Measurements from ENCODE around the gene ASCC1.
A peak's percentile ranks its signal among the peaks of the same experiment; 100 is the strongest.
"Not testable (repeated sequence)": the region's sequence is repeated elsewhere in the genome, so short reads cannot be mapped to it uniquely, and the experiment has no call there.

Gene ASCC1, protein sequence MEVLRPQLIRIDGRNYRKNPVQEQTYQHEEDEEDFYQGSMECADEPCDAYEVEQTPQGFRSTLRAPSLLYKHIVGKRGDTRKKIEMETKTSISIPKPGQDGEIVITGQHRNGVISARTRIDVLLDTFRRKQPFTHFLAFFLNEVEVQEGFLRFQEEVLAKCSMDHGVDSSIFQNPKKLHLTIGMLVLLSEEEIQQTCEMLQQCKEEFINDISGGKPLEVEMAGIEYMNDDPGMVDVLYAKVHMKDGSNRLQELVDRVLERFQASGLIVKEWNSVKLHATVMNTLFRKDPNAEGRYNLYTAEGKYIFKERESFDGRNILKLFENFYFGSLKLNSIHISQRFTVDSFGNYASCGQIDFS

DNA sequence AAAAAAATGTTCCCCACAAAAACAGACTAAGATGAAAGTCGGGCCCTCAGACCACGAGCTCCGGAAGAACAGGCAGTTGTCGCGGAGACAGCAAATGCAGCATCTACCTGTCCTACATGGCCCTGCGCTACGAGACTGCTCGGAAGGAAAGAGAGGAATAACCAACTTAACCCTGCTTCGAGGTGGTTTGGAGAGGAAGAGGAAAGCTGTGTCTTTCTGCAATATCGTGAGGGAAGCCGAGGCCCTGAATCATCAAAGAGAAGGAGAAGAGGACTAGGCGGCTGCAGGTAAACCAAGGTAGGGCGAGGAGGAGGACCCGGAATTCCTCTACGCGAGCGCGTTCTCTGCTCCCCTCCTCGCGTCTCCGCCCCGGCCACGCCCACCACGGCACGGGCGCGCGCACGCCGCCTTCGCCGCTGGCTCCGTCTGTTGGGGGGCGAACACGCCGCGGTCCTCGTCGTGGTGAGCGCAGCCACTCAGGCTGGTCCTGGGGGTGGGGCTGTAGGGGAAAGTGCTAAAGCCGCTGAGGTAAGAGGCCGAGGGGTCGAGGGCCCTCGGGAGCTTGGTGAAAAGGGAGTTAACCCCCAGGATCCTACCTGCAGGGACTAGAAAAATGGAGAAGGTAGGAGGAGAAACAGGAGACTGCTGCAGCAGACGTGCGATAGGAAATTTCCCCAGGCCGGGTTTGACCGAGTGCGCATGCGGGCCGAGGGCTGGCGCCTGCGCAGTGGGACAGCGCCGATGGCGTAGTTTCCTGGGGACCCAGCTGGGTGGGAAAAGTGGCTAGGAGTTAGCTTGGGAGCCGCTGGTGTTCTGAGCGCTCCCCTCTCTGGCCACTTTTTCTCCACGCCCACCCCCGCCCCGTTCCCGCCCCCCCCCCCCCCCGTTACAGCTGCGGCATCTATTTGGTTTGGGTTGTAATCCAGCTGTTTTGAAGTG lies at the start of gene ASCC1, which contains the start of gene ANAPC16:
Gene ASCC1, minus strand, starts transcription at position 666 of the 939 bp plus-strand sequence. CDS start 2,978 bp downstream, outside the sequence.
Gene ANAPC16, plus strand, starts transcription at position 402 of the 939 bp plus-strand sequence. CDS start 7,903 bp downstream, outside the sequence.
- peak; percentile 95 for DNase-seq (ENCODE audit: low read depth)

DNA sequence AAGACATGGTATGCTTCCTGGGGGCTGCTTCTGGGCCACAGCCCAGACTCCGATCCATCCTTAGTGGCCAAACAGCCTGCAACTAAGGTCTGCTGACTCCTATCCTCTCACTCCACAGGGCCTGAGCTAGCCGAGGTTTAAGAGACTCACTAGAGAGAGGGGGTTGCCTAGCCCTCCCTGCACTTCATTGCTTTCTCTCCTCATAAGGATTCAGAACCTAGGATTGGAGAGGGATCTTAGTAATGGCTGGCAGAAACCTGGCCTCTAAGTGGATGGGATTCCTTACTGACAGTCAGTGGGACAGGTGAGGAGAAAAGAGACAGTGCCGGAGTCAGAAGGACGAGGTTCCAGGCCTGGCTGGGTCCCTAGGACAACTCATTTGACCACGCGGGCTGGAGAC lies 49.4 kb upstream of the ASCC1 start:
- DNase-seq (ENCODE audit: low read depth): no peak

DNA sequence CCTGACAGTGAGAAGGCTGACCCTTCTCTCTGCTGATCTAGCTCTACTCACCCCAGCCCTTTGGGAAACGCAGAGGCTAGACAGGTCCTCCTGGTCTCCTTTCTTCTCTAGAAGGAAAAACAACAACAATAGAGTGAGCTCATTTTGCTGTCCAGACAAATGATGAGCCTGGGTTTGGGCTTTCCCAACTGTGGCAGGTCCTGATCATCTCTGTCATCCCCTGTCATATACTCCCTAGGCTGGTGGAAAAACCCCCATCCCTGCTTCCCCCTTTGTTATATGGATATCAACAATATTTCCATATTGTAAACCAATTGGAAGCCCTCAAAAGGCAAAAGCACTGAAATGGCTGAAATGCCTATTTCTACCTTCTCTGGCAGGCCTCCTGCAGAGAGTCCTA lies 48.5 kb upstream of the ASCC1 start:
- no peak for DNase-seq (ENCODE audit: low read depth)

DNA sequence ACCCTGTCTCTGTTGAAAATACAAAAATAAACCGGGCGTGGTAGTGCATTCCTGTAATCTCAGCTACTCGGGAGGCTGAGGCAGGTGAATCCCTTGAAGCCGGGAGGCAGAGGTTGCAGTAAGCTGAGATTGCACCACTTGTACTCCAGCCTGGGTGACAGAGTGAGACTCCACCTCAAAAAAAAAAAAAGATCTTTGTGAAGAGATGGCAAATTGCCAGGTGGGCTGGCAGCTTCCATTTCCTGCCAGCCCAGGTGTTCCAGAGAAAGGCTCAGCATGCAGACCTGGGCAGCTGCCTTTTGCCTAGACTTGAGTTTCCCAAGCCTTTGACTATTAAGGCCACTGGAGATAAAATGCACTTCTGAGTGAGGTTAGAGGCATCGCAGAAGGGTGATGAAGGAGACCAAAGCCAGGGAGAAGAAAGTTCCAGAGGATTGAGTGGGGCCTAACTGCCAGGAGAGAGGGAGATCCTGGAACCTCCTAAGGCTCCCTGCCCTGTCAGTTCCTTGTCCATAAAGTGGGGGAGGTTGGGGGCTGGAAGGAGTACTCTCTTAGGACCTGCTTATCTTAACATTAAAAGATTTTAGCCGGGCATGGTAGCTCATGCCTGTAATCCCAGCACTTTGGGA lies 47.7 kb upstream of the ASCC1 start:
- no peak for DNase-seq (ENCODE audit: low read depth)

DNA sequence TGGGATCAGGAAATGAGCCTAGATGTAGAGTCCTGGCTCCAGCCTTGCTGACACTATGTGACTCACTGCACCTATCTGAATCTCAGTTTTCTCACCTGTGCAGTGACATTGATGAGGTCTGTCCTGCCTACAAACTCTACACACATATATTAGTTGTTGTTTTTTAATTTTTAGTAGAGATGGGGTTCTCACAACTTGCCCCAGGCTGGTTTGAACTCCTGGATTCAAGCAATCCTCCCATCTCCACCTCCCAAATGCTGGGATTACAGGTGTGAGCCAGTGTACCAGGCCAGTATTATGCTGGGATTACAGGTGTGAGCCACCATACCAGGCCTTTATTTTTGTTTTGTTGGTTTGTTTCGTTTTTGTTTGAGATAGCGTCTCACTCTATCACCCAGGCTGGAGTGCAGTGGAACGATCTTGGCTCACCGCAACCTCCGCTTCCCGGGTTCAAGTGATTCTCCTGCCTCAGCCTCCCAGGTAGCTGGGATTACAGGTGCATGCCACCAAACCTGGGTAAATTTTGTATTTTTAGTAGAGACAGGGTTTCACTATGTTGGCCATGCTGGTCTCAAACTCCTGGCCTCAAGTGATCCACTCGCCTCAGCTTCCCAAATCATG lies 45.8 kb upstream of the ASCC1 start:
- no peak for DNase-seq (ENCODE audit: low read depth)

DNA sequence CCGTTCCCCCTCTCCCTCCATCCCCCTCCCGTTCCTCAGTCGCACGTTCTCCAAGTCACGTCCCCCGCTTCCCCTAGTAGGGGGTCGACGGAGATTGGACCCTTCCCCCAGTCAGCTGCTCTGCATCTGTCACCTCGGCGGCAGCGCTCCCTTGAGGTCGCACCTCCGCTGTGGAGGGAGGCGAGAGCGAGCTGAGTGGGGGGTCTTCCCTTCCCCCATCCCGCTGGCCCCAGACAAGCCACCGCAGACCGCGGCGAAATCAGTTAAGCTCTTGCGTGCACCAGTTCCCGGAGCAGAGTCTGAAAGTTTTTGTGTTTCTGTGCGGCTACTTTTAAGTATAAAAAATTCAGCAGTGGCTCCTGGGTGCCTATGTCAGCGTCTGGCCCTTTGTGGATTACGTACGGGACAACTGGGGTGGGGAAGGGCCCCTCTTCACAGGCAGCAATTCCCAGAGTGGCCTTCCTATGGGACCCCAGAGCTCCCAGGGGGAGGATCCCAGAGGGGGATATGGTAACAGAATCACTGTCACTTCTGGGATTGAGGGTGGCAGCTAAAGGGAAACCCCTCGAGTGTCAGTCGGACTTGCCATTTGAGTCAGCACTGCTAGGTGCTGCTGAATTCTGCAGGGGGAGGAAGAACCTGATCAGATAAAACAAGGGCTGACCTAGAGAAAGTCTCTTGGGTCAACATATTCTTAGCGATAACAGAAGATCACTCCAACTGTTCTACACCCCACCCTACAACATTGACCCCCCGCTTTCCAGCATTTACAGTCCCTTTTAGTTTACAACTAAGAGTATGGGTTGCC lies 45.1 kb upstream of the ASCC1 start:
- peak; percentile 30 for DNase-seq (ENCODE audit: low read depth)

DNA sequence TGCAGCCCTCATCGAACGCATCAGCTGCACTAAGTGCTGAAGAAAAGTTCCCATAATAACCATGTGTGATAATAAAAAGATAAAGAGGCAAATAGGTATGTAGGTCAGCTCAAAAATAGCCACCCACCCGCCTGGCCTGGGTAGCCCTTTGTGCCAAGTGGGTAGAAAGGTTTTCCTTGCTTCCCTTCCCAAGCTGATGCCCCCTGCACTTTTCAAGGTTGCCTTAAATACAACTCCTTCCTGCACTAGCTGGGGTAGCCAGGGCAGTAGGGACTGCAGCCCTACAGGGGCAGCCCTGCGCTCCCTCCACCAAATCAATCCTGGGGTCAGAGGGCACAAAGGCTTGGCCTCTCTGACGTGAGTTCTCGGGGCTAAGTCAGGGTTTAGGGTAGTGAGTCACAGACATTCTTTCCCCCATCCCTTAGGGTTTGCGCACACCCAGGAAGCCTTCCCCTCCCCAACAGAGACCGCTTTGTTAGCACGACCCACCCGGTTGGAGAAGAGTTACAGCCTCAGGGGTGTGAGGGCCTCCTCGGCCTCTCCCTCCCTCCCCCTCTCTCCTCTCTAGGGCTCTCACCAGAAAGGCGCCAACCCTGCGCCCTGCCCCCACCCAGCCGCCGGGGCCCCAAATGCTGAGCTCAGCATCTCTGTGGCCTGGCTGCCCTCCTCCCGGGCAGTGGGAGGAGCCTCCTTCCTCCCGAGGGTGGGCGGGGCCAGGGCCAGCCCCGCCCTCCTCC lies 44.3 kb upstream of the ASCC1 start:
- peak; percentile 69 for DNase-seq (ENCODE audit: low read depth)

DNA sequence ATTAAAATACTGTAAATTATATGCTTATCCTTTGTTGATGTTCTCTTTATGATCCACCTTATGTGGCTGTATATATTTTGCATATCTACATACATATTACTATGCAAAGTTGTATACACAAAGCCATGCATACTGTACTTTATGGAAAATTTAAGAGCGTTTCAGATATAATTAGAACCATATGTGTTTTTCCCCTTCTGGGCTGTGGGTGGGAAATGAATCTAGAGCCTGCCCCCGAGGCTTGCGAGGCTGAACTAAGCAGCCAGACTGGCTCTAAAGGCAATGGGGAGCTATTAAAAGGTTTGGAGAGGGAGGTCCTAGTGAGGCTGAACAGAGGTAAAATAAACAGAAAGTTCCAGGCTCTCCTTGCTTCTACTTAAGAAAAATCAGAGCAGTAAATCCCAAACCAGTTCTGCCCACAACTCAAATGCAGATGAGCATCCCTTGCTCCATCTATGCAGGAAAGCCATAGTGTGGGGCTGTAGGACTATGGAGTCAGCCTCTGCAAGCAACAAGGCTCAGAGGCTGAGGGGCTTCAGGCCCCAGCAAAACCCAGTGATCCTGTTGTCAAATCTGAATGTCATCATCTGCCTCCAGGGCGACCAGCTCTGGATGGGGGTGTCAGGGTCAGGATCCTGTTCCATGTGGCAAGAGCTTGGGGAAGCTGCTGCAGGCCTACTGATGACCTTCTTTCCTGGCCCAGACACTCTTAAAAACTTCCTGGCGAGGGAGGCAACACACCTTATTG lies 43.6 kb upstream of the ASCC1 start:
- no peak for DNase-seq (ENCODE audit: low read depth)

DNA sequence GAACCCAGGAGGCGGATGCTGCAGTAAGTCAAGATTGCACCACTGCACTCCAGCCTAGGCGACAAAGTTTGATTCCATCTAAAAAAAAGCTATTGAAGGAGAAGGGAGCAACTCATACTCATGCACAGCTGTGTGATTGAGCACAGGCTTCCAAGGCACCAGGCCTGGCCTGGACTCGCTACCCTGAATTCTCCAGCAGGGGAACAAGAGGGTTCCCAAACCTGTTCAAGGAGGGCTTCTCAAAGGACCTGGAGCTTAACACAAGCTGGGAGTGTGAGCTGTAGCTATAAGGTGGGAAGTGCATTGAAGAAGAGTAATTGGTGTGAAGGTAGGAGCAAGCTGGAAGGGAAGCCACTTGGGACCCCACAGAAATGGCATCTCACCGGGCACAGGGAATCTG lies 42.5 kb upstream of the ASCC1 start:
- no peak for DNase-seq (ENCODE audit: low read depth)

DNA sequence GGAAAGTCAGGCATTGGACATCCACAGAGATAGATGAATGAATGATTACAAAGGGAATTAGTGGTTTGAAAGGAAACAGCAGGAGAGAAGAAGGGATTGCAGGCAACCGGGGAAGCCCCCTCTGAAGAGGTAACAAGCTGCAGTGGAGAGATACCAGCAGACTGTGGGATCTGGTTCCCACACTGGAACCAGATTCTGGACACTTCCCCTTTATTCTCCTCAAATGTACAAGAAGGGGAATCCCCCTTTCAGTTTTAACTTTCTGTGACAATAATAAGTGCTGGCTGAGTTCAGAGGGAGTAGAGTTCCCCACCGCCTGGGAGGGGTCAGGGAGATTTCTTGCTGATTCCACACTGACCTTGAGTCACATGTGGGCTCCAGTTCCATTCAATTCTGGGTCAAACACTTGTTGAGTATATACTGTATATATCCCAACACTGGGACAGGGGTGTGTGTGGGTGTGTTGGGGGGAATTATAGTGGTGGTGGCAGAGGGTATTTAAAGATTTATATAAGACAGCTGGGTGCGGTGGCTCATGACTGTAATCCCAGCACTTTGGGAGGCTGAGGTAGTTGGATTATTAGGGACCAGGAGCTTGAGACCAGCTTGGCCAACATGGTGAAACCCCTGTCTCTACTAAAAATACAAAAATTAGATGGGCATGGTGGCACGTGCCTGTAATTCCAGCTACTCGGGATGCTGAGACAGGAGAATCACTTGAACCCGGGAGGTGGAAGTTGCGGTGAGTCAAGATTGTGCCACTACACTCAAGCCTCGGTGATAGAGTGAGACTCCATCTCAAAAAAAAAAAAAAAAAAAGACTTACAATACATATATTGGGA lies 41.2 kb upstream of the ASCC1 start:
- no peak for DNase-seq (ENCODE audit: low read depth)

DNA sequence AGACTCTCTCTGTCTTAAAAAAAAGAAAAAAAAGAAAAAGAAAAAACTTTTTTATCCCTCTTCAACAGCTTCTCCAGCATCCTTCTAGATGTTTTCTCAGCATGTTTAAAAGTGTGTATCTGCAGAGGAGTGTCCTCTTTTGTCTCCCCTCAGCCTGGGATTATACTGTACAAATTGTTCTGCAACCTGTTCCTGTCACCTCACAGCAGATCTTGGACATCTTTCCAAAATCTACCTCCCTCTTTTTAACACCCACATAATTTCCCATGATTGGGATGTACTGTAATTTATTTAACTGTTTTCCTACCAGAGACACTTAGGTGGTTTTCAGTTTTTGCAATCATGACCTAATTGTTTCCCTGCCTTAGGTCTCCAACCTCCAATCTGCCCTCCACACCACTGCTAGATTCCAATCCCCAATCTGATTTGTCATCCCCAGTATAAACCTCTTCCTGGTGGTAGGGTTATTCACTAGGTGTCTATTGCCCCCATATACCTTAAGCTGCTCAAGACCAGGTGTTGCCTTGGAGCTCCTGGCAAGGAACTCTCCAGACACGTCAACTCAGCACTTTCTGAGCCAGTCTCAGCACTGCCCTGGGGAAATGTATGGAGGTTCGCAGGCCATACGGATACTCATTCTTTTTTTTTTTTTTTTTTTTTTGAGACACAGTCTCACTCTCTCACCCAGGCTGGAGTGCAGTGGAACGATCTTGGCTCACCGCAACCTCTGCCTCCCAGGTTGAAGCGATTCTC lies 40.1 kb upstream of the ASCC1 start:
- no peak for DNase-seq (ENCODE audit: low read depth)

DNA sequence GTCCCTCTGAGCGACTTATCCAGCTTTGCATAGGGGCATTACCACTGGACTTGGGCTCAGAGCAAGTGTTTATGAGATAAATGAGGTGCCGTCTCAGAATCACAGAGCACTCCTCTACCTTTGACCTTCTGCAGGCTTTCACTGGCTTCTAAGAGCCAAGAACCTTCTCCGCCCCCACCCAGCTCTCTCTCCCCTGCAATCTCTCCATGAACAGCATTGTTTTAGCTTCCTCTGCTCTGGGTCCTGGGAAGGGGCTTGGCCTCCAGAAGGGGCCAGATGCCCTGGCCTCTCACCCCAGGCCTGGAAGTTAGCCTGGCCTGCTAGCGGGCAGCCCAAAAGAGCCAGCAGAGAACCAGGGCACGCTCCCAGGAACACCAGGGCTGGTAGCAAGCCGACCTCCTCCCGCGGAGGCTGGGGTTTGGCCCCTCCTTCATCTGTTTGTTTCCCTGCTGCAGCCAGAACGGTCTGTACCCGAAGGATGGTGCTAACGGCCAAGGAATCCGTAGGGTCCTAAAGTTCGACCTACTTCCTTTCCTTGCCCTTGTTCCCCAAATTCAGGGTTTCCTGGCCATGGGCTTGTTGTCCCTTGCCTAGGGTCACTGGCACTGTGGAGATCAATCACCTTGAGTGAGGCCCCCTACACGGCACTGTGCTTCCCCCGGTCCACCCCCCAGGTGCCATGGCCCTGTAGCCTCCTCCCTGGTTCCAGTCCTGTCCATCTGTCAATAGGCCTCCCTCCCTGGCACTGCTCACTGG lies 38.9 kb upstream of the ASCC1 start:
- no peak for DNase-seq (ENCODE audit: low read depth)

DNA sequence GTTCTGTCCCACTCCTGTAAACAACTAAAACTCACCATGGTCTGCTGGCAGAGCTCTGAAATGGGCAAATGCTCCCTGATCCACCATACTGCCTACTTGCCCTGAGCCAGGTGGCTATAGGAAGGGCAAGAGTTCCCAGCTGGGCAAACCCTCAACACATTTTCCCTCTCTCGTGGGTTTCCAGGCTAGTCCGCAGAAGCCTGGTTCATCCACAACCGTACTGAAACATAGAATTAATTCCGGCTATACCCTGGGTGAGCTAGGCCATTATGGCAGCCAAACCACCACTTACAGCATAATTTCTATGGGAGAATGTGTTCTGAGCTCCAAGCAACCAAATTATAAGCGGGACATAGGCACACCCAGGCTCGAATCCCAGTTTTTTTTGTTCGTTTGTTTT lies 37.5 kb upstream of the ASCC1 start:
- no peak for DNase-seq (ENCODE audit: low read depth)

DNA sequence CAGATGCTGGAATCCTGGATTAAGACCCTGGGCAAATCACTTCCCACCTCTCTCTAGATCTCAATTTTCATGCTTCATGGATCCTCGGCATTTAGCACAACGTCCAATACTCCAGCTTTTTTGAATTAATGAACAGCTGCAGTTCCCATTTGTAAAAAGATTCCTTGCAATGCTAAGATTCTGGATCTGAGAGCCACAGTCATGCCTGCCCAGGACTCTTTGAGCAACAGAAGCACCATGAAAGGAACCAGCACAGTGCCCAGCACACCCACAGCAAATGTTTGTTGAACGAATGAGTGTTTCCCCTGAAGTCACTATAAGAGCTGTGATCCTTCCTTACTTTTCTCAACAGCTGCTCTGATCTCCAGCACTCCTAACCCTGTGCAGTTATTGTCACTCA lies 36.9 kb upstream of the ASCC1 start:
- no peak for DNase-seq (ENCODE audit: low read depth)

DNA sequence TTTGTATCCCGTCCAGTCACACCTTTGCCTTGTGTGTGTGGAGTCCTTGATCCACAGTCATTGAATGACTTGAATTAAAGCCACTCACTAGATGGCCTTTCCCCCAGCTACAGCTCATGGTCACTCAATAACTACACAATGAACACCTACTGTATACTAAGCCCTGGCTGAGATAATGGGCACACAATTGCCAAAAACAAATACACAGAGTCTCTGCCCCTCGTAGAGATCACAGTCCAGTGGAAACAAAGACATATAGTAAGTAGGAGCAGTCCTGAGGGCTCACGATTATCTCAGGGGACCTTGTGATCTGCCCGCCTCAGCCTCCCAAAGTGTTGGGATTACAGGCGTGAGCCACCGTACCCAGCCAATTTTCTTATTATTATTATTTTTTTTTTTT lies 35.6 kb upstream of the ASCC1 start:
- no peak for DNase-seq (ENCODE audit: low read depth)

DNA sequence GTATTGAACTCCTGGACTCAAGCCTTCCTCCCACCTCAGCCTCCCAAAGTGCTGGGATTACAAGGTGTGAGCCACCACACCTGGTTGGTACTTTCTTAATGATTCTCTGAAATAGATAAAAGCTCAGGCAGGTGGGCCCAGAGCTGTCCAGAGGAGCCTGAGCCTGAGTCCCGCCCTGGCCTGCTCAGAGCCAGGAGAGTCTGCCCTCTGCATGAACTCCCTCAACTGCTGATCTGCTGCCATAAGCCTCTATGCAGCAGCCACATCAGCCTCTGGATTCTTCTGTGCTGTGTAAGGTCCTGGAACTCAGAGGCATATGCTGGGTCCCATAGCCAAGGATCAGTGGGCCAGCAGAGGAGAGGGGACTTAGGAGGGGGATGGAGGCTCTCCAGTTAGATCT lies 34.6 kb upstream of the ASCC1 start:
- DNase-seq (ENCODE audit: low read depth): no peak

DNA sequence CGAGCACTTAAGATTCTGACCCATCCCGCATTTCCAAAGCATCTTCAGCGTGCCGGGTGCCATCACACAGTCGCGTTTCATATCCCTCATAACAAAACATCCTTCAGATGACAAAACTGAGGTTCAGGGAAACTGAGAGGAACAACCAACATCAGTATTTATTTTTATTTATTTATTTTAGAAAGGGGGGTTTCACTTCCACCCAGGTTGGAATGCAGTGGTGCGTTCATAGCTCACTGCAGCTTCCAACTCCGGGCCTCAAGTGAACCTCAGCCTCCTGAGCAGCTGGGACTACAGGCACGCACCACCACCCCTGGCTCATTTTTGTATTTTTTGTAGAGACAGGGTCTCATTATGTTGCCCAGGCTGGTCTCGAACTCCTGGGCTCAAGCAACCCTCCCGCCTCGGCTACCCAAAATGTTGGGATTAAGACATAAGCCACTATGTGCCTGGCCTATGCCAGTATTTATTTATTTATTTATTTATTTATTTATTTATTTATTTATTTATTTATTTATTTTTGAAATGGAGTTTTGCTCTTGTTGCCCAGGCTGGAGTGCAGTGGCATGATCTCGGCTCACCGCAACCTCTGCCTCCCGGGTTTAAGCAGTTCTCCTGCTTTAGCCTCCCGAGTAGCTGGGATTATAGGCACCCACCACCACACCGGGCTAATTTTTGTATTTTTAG lies 33.2 kb upstream of the ASCC1 start:
- DNase-seq (ENCODE audit: low read depth): not testable (repeated sequence)

Measured in stimulated activated CD8-positive, alpha-beta memory T cell treated with anti-CD3 and anti-CD28 coated beads, Interleukin-12 subunit alpha, Interleukin-12 subunit beta, amount 100 ng/mL, for 4 hours (primary cell).